HFFc6 (cell line): ENCODE data around the gene NUP160. TPM values are rescaled to one million over a fixed set of nuclear protein-coding genes. Genes with fewer than 3 reads are reported as not detected.
"Not testable (repeated sequence)": the region's sequence is repeated elsewhere in the genome, so short reads cannot be mapped to it uniquely, and the experiment has no call there.

Experiments used
- DNase-seq: peaks from one replicate; pipeline ENCODE4 v3.0.0-alpha.2; 2018
- H3K27ac Mint-ChIP-seq: 2 replicates; pipeline ENCODE4 v1.8.0; 2020; ENCODE audit warnings: mild to moderate bottlenecking, mixed read lengths
- H3K27me3 Mint-ChIP-seq: 2 replicates; pipeline ENCODE4 v1.8.0; 2021; ENCODE audit warnings: mild to moderate bottlenecking, moderate library complexity, mixed read lengths; ENCODE audit not compliant: insufficient read depth
- H3K36me3 Mint-ChIP-seq: 2 replicates; pipeline ENCODE4 v1.8.0; 2021; ENCODE audit warnings: low read depth, mixed read lengths
- H3K4me1 Mint-ChIP-seq: 2 replicates; pipeline ENCODE4 v1.8.0; 2020; ENCODE audit warnings: low read depth, mixed read lengths
- H3K4me3 Mint-ChIP-seq: 2 replicates; pipeline ENCODE4 v1.8.0; 2020; ENCODE audit warnings: mild to moderate bottlenecking, moderate library complexity, mixed read lengths
- H3K9me3 Mint-ChIP-seq: 2 replicates; pipeline ENCODE4 v1.8.0; 2020; ENCODE audit warnings: mild to moderate bottlenecking, mixed read lengths
- CTCF ChIP-seq: fragments of 200-600 bp; sonication (generic); IDR thresholded peaks from 2 replicates; pipeline ENCODE4 v1.5.0; 2021; ENCODE audit warnings: antibody characterized with exemption, mild to moderate bottlenecking
- total RNA-seq, 6 experiments: library from RNA; stranded (reverse); fragmentation: NEBNext Ultra II Directional; extraction: Animal tissue kit (Norgen Biotek cat#: 25700); gene quantifications; 2 replicates in 1 of 6; 3 replicates in 5 of 6; pipeline ENCODE4 v1.2.3, GENCODE V29; 2021

The NUP160 gene
- total RNA-seq, 6 experiments from 2014 or later = 18.1 to 23.1 (median 20.0) TPM

- no peak for TF ChIP-seq CTCF
- no peak for DNase-seq
- Mint-ChIP-seq H3K4me3 (no peak overlapping the region), H3K27me3 (no peaks in the 10 kb centered on the region), H3K27ac (no peak overlapping the region), H3K4me1 (no peaks in the 10 kb centered on the region), H3K36me3 (peaks cover 24% of the 10 kb centered on the region; the same call in 1 of the 2 replicates), H3K9me3 (no peaks in the 10 kb centered on the region)
Observed at GRCh38 chr11:47784785-47785381, 63.3 kb downstream of the NUP160 start.

DNA sequence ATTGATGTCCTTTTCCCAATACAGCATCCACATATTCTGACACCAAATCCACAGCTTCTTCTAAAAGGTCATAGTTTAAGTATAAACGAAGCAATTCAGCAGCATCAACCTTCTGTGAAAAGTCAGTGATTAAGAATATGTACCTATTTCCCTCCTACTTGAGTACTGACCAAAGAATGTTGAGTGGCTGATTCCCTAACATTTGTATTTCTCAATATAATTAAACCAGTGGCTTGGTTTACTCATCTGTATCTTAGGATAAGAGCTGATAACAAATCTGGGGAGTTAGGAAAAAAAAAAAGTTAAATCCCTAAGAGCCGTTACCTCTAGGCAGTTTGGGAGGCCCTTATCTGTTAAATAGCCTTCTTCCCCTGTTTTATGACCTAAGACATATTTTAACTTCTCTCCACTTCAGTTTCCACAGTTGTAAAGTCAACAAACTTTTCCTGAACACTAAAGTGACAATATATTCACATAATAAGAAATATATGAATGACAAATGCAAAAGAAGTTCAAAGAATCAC lies 65.0 kb downstream of the NUP160 start:
- H3K9me3 Mint-ChIP-seq = no peaks in the 10 kb centered on the region
- no peaks in the 10 kb centered on the region for H3K27me3 Mint-ChIP-seq
- DNase-seq = no peak
- peaks cover 27% of the 10 kb centered on the region; the same call in 1 of the 2 replicates for H3K36me3 Mint-ChIP-seq
- H3K27ac Mint-ChIP-seq = no peak overlapping the region
- no peak for TF ChIP-seq CTCF
- H3K4me3 Mint-ChIP-seq = no peak overlapping the region
- no peaks in the 10 kb centered on the region for H3K4me1 Mint-ChIP-seq

DNA sequence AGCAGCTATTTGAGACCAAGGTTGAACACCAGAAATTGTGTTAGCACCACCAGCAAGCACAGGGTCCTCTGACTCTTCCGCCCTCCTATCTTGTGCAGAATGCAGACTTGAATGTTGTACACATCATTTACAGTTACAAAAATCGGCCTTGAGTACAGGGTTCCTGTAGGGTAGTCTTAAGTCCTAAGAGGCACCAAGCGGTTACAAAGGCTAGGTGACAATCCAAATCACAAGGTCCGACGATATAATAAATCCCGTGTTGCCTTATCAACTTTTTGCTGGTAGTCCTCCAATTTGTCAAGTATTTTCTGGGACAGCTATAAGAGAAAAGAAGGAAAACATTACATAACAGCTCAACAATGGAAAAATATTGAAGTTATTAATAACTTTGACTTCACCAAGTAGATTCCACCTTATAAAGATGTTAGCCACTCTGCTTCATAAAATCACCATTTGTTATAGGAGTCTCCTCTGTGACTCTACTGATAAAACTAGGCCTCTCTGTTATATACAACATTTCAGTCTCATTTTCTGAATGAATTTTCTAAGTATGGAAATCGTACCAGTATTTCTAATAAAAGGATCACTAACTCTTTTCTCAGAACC lies 69.2 kb downstream of the NUP160 start:
- Mint-ChIP-seq H3K27ac (no peak overlapping the region), H3K4me1 (no peaks in the 10 kb centered on the region)

GRCh38 chr11:47775240-47775869 lies 72.8 kb downstream of the NUP160 start:
- Mint-ChIP-seq H3K36me3 (peaks cover 19% of the 10 kb centered on the region), H3K4me1 (no peaks in the 10 kb centered on the region), H3K9me3 (no peaks in the 10 kb centered on the region), H3K4me3 (no peak overlapping the region), H3K27me3 (peaks cover 2% of the 10 kb centered on the region; the same call in 1 of the 2 replicates), H3K27ac (no peak overlapping the region; the same call in 1 of the 2 replicates)
- no peak for TF ChIP-seq CTCF
- DNase-seq = no peak

More for the DNA sequence above, 69.2 kb downstream of the NUP160 start:
- Mint-ChIP-seq H3K36me3 (peaks cover 20% of the 10 kb centered on the region), H3K4me3 (no peak overlapping the region), H3K9me3 (no peaks in the 10 kb centered on the region), H3K27me3 (no peaks in the 10 kb centered on the region; the same call in 1 of the 2 replicates)
- TF ChIP-seq CTCF = no peak
- DNase-seq = no peak

DNA sequence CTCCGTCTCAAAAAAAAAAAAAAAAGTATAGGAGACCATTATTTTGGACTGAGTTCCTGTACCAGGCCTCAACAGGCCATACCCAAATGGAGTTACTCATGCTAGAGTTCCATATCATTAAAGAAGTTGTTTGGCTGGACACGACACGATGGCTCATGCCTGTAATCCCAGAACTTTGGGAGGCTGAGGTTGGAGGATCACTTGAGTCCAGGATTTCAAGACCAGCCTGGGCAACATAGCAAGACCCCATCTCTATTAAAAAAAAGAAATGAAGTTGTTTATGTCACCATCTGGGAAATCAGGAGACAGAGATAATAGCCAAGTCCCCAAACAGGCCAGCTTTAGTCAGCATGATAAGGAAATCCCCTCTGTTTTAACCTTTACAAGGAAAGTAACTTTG lies 74.3 kb downstream of the NUP160 start:
- Mint-ChIP-seq H3K9me3 (no peaks in the 10 kb centered on the region), H3K27ac (no peak overlapping the region), H3K27me3 (peaks cover 2% of the 10 kb centered on the region; the same call in 1 of the 2 replicates), H3K36me3 (peaks cover 9% of the 10 kb centered on the region), H3K4me1 (no peaks in the 10 kb centered on the region), H3K4me3 (no peak overlapping the region)
- no peak for TF ChIP-seq CTCF
- no peak for DNase-seq

GRCh38 chr11:47769556-47769955 lies 78.6 kb downstream of the NUP160 start:
- Mint-ChIP-seq H3K4me1 (peaks cover 21% of the 10 kb centered on the region), H3K36me3 (peaks cover 18% of the 10 kb centered on the region), H3K27ac (peak overlapping the region; percentile 75)
- H3K4me3 Mint-ChIP-seq, DNase-seq, H3K27me3 Mint-ChIP-seq, H3K9me3 Mint-ChIP-seq: not testable (repeated sequence)
